Panc1 (cell line): ENCODE results near the gene INTS11. TPM values are rescaled to one million over a fixed set of nuclear protein-coding genes. Genes with fewer than 3 reads are reported as not detected.

Source experiments
- ATAC-seq: fragments of 200-7000 bp; cut with Tn5 transposase; 2 replicates; pipeline ENCODE4 v1.9.1; 2020; ENCODE audit warnings: mild to moderate bottlenecking, moderate library complexity
- BruUV-seq: library from RNA; stranded (reverse); fragments of 400-500 nt; replicated peaks from 2 replicates; lab custom pipeline; 2021; lab: Mats Ljungman, UMichigan
- CTCF ChIA-PET: fragments of 300-600 bp; sonication (Branson Sonifier 250); formaldehyde crosslinking; loops from one replicate; lab custom pipeline; 2022; ENCODE audit warnings: antibody characterized with exemption; lab: Charles Lee
- POLR2A ChIA-PET: fragments of 300-600 bp; sonication (Branson Sonifier 250); formaldehyde crosslinking; loops from one replicate; lab custom pipeline; 2022; ENCODE audit warnings: antibody characterized with exemption; lab: Charles Lee
- DNase-seq: peaks from one replicate; pipeline ENCODE4 v3.0.0-alpha.2; 2010; ENCODE audit warnings: low read depth, low spot score
- H3K27ac ChIP-seq: 2 replicates; pipeline ENCODE4 v1.5.1; 2011; ENCODE audit warnings: mild to moderate bottlenecking, low read length, inconsistent platforms
- H3K27me3 ChIP-seq: fragments of 200-500 bp; sonication (Bioruptor generic); 2 replicates; pipeline ENCODE4 v1.6.0; 2014; ENCODE audit warnings: low read length, inconsistent platforms; ENCODE audit not compliant: control insufficient read depth, insufficient read depth
- H3K36me3 ChIP-seq: fragments of 200-500 bp; sonication (Bioruptor generic); 2 replicates; pipeline ENCODE4 v1.5.1; 2014; ENCODE audit warnings: inconsistent platforms, mild to moderate bottlenecking, low read length, moderate library complexity; ENCODE audit not compliant: control insufficient read depth, insufficient read depth
- H3K4me1 ChIP-seq: 2 replicates; pipeline ENCODE4 v1.5.1; 2011; ENCODE audit warnings: inconsistent platforms, mild to moderate bottlenecking, low read length, moderate library complexity; ENCODE audit not compliant: control insufficient read depth, insufficient read depth
- H3K4me3 ChIP-seq, 2 experiments: 2 replicates each; pipeline ENCODE4 v1.5.1; 2011 to 2012; ENCODE audit warnings: low read depth in 2 of 2, low read length in 2 of 2, mild to moderate bottlenecking in 2 of 2, inconsistent platforms in 1 of 2, moderate library complexity in 1 of 2
- H3K9me3 ChIP-seq: fragments of 200-500 bp; sonication (Bioruptor generic); 2 replicates; pipeline ENCODE4 v1.5.1; 2014; ENCODE audit warnings: low read depth, mild to moderate bottlenecking, inconsistent platforms, low read length, moderate library complexity; ENCODE audit not compliant: control insufficient read depth, insufficient read depth
- CTCF ChIP-seq: fragments of 450-650 bp; IDR thresholded peaks from 2 replicates; pipeline ENCODE4 v1.5.1; 2017; ENCODE audit warnings: mild to moderate bottlenecking
- POLR2AphosphoS5 ChIP-seq: IDR thresholded peaks from 2 replicates; pipeline ENCODE4 v1.6.1; 2012; ENCODE audit warnings: mild to moderate bottlenecking, low read depth, low read length, moderate library complexity
- REST ChIP-seq, 2 experiments: IDR thresholded peaks; 2 replicates each; pipeline ENCODE4 v1.6.1; 2011 to 2012; ENCODE audit warnings: low read depth in 2 of 2, control low read depth in 1 of 2, low read length in 1 of 2, mild to moderate bottlenecking in 1 of 2, moderate library complexity in 1 of 2; ENCODE audit not compliant: insufficient read depth in 1 of 2
- SIN3A ChIP-seq: IDR thresholded peaks from 2 replicates; pipeline ENCODE4 v1.6.1; 2012; ENCODE audit warnings: low read depth, mild to moderate bottlenecking, low read length, moderate library complexity, borderline replicate concordance; ENCODE audit not compliant: insufficient read depth
- TCF7L2 ChIP-seq: IDR thresholded peaks from 2 replicates; pipeline ENCODE4 v1.6.1; 2011; ENCODE audit warnings: mild to moderate bottlenecking, low read depth, low read length, inconsistent platforms
- in situ Hi-C: cut with HindIII; loops from 2 replicates; pipeline ENCODE4 v1.10.0; 2016; ENCODE audit warnings: low sequenced_read_pairs, low pct_unique_long_range_greater_than_20kb
- intact Hi-C: fragments of 100-400 bp; cut with micrococcal nuclease; formaldehyde crosslinking; loops from one replicate; pipeline ENCODE4 v1.10.0; 2022; ENCODE audit not compliant: unreplicated experiment
- total RNA-seq: library from RNA; stranded (reverse); gene quantifications from one replicate; pipeline ENCODE4 v1.2.1, GENCODE V29; 2021; ENCODE audit not compliant: unreplicated experiment

Gene INTS11
- total RNA-seq, 1 experiment from 2014 or later: 114 TPM

- ChIA-PET POLR2A (interaction anchor here (0.6 kb wide), 1 partner anchor 10 kb away, joined by 8 read pairs; no protein-coding TSS in a partner anchor), CTCF (interaction anchor here (0.5 to 0.6 kb wide), 2 partner anchors 10 to 883 kb away, joined by 3 read pairs; no protein-coding TSS in a partner anchor)
- in situ Hi-C loops: no loop called here
- peak; percentile 97 for ATAC-seq
- Histone ChIP-seq H3K27ac (peak within 1 kb of the TSS; percentile 88), H3K36me3 (no peaks in the 10 kb centered on the region; the same call in 1 of the 2 replicates), H3K27me3 (no peaks in the 10 kb centered on the region), H3K9me3 (no peaks in the 10 kb centered on the region), H3K4me1 (peaks cover 21% of the 10 kb centered on the region), H3K4me3 (peak within 1 kb of the TSS; percentile 87 to 97)
- DNase-seq: no peak
- intact Hi-C loops: no loop called here
- no peak for TF ChIP-seq CTCF
- TF ChIP-seq POLR2AphosphoS5: peak; percentile 78
- TF ChIP-seq SIN3A: peak; percentile 86; the same call in 1 of the 2 replicates
- TF ChIP-seq REST (IDR thresholded peaks at IDR 0.05; ENCODE audit: insufficient read depth in 1 of 2, low read depth in 2 of 2, low read length in 1 of 2): peak in 1 of 2 experiments; percentile 40; a peak in 1 of 4 replicates
- no peak for TF ChIP-seq TCF7L2
- no TSS peak for BruUV-seq
Observed at GRCh38 chr1:1273512-1274298, 50.8 kb downstream of the INTS11 start, which contains the start of gene UBE2J2. Gene UBE2J2, minus strand, starts transcription at chr1:1273854. Its CDS starts 5,862 bp downstream, at chr1:1267992.

- no peaks in the 10 kb centered on the region; the same call in 1 of the 2 replicates for H3K36me3 ChIP-seq
- no peaks in the 10 kb centered on the region for H3K27me3 ChIP-seq
- no peak for DNase-seq
- TF ChIP-seq TCF7L2 (no peak), SIN3A (no peak), POLR2AphosphoS5 (no peak), CTCF (no peak), REST (IDR thresholded peaks at IDR 0.05; ENCODE audit: insufficient read depth in 1 of 2, low read depth in 2 of 2, low read length in 1 of 2) (no peak)
- H3K9me3 ChIP-seq: no peaks in the 10 kb centered on the region
- ChIA-PET CTCF (interaction anchor here (0.5 to 0.6 kb wide), 2 partner anchors 10 to 883 kb away, joined by 3 read pairs; no protein-coding TSS in a partner anchor), POLR2A (interaction anchor here (0.6 kb wide), 1 partner anchor 9 kb away, joined by 8 read pairs; no protein-coding TSS in a partner anchor)
- intact Hi-C loops: no loop called here
- H3K27ac ChIP-seq: peak overlapping the region; percentile 84
- peak; percentile 5 for ATAC-seq
- peaks cover 21% of the 10 kb centered on the region for H3K4me1 ChIP-seq
- in situ Hi-C loops: no loop called here
- peak overlapping the region; percentile 87 to 97 for H3K4me3 ChIP-seq
- no TSS peak for BruUV-seq
Observed at GRCh38 chr1:1273209-1273511, 51.3 kb downstream of the INTS11 start.
